A673 (cell line): ENCODE data around the gene GMDS.

Source experiments
- CTCF ChIP-seq: fragments of 300-800, 200-600 bp; sonication (generic); conservative IDR thresholded peaks from 2 replicates; pipeline ENCODE4 v1.5.1; 2017; ENCODE audit warnings: low read depth, mild to moderate bottlenecking, antibody characterized with exemption, low read length, moderate library complexity, mixed read lengths
- EZH2 ChIP-seq: fragments of 200-600 bp; sonication (generic); IDR thresholded peaks from 2 replicates; pipeline ENCODE4 v1.6.1; 2017; ENCODE audit warnings: borderline replicate concordance, low read depth, mild to moderate bottlenecking, mixed read lengths, antibody characterized with exemption, low read length; ENCODE audit not compliant: poor library complexity, severe bottlenecking

DNA sequence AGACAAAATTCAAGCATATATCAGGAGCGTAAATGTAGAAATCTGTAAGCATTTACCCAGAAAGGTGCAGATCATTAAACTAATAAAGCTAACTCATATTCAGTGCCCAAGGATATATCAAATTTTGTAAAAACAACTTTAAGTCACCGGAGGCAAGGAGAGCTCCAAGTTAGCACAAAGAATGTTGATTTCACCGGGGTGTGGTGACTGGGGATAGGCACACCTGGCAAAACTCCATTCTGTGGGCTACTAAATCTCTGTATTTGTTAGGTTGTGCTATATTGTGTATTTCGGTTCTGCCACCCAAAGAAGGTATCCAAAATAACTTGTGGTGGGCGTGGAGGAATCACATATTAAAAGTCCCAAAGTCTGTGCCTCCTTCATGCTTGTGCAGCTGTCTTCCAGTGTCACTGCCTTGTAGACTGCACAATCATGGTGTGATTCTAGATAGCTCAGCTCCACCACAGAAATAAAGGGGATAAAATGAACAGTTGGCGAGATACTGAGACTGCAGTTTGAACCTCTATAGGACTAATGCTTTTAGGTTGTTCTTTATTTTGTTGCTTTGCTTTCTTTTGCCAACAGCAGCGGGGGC, 111.6 kb downstream of the GMDS start:
- TF ChIP-seq CTCF (no peak), EZH2 (no peak)
